Neural cell (in vitro differentiated cells): ENCODE measurements around the gene OR5A2. TPM values are rescaled to one million over a fixed set of nuclear protein-coding genes. Genes with fewer than 3 reads are reported as not detected.

ENCODE experiments used
- H2AFZ ChIP-seq: fragments of 200-600, 300-800 bp; sonication (generic), shearing (Covaris generic); 2 replicates; pipeline ENCODE4 v1.6.0; 2014; ENCODE audit warnings: low read depth, mild to moderate bottlenecking, antibody characterized with exemption, low read length, moderate library complexity
- H3F3A ChIP-seq: fragments of 200-600 bp; shearing (Covaris generic); 2 replicates; pipeline ENCODE4 v1.6.1; 2016; ENCODE audit warnings: mild to moderate bottlenecking, moderate library complexity, mixed read lengths, antibody characterized with exemption, low read length; ENCODE audit not compliant: insufficient read depth, poor library complexity, severe bottlenecking
- H3K27ac ChIP-seq: fragments of 200-600, 300-800 bp; sonication (generic), shearing (Covaris generic); 2 replicates; pipeline ENCODE4 v1.5.1; 2014; ENCODE audit warnings: mild to moderate bottlenecking, low read length, moderate library complexity
- H3K27me3 ChIP-seq: fragments of 300-800, 200-600 bp; sonication (generic), shearing (Covaris generic); 2 replicates; pipeline ENCODE4 v1.6.0; 2014; ENCODE audit warnings: mild to moderate bottlenecking, low read depth, low read length, moderate library complexity; ENCODE audit not compliant: insufficient read depth
- H3K36me3 ChIP-seq: fragments of 300-800, 200-600 bp; sonication (generic), shearing (Covaris generic); 2 replicates; pipeline ENCODE4 v1.5.1; 2014; ENCODE audit warnings: mild to moderate bottlenecking, antibody characterized with exemption, low read length, moderate library complexity; ENCODE audit not compliant: insufficient read depth
- H3K4me2 ChIP-seq: fragments of 300-800, 200-600 bp; sonication (generic), shearing (Covaris generic); 2 replicates; pipeline ENCODE4 v1.6.0; 2014; ENCODE audit warnings: mild to moderate bottlenecking, low read length
- H3K4me3 ChIP-seq: fragments of 300-800, 200-600 bp; sonication (generic), shearing (Covaris generic); 2 replicates; pipeline ENCODE4 v1.5.1; 2014; ENCODE audit warnings: mild to moderate bottlenecking, low read length, moderate library complexity
- H3K79me2 ChIP-seq: fragments of 200-600 bp; shearing (Covaris generic); replicated peaks from 2 replicates; pipeline ENCODE4 v1.6.0; 2014; ENCODE audit warnings: mild to moderate bottlenecking, low read length, moderate library complexity; ENCODE audit not compliant: insufficient read depth
- H3K9ac ChIP-seq: fragments of 300-800, 200-600 bp; sonication (generic), shearing (Covaris generic); 2 replicates; pipeline ENCODE4 v1.6.1; 2016; ENCODE audit warnings: mild to moderate bottlenecking, low read length, mixed read lengths
- H3K9me2 ChIP-seq: fragments of 200-600 bp; shearing (Covaris generic); 2 replicates; pipeline ENCODE4 v1.6.1; 2016; ENCODE audit warnings: mild to moderate bottlenecking, low read length, mixed read lengths; ENCODE audit not compliant: insufficient read depth
- H3K9me3 ChIP-seq: fragments of 200-600, 300-800 bp; sonication (generic), shearing (Covaris generic); 2 replicates; pipeline ENCODE4 v1.6.1; 2016; ENCODE audit warnings: mild to moderate bottlenecking, mixed run types, low read length, moderate library complexity, mixed read lengths
- H4K20me1 ChIP-seq: fragments of 200-600 bp; shearing (Covaris generic); 2 replicates; pipeline ENCODE4 v1.6.1; 2016; ENCODE audit warnings: mild to moderate bottlenecking, mixed run types; ENCODE audit not compliant: insufficient read depth
- CTCF ChIP-seq: fragments of 450-650 bp; IDR thresholded peaks from 2 replicates; pipeline ENCODE4 v1.5.1; 2014; ENCODE audit warnings: antibody characterized with exemption, mild to moderate bottlenecking, moderate library complexity; ENCODE audit not compliant: poor library complexity, severe bottlenecking
- EP300 ChIP-seq: fragments of 450-650 bp; conservative IDR thresholded peaks from 2 replicates; pipeline ENCODE4 v1.6.1; 2014; ENCODE audit warnings: antibody characterized with exemption, mild to moderate bottlenecking, moderate library complexity; ENCODE audit not compliant: poor library complexity, severe bottlenecking
- EZH2 ChIP-seq: fragments of 200-600, 300-800 bp; shearing (Covaris generic), sonication (generic); IDR thresholded peaks from 2 replicates; pipeline ENCODE4 v1.6.1; 2014; ENCODE audit warnings: antibody characterized with exemption, low read length, borderline replicate concordance, mild to moderate bottlenecking; ENCODE audit not compliant: insufficient read depth, poor library complexity, severe bottlenecking
- MXI1 ChIP-seq: fragments of 450-650 bp; conservative IDR thresholded peaks from 2 replicates; pipeline ENCODE4 v1.6.1; 2014; ENCODE audit warnings: antibody characterized with exemption, mild to moderate bottlenecking; ENCODE audit not compliant: poor library complexity, severe bottlenecking
- POLR2AphosphoS5 ChIP-seq: IDR thresholded peaks from 2 replicates; pipeline ENCODE4 v1.6.1; 2012
- RAD21 ChIP-seq: fragments of 450-650 bp; conservative IDR thresholded peaks from 2 replicates; pipeline ENCODE4 v1.6.1; 2014; ENCODE audit warnings: antibody characterized with exemption, mild to moderate bottlenecking, moderate library complexity
- REST ChIP-seq: IDR thresholded peaks from 2 replicates; pipeline ENCODE4 v1.6.1; 2012; ENCODE audit warnings: borderline replicate concordance
- SMC3 ChIP-seq: fragments of 450-650 bp; conservative IDR thresholded peaks from 2 replicates; pipeline ENCODE4 v1.6.1; 2014; ENCODE audit warnings: antibody characterized with exemption, mild to moderate bottlenecking, moderate library complexity; ENCODE audit not compliant: poor library complexity
- TAF1 ChIP-seq: IDR thresholded peaks from 2 replicates; pipeline ENCODE4 v1.6.1; 2012; ENCODE audit warnings: low read depth
- polyA plus RNA-seq: library from polyadenylated mRNA; depleted of rRNA; stranded (reverse); fragments of >200 nt; gene quantifications from 2 replicates; pipeline ENCODE4 v1.2.3, GENCODE V29; 2014

OR5A2 gene
- polyA plus RNA-seq, 1 donor from 2014 or later, result not detected

- Histone ChIP-seq H3K9me2 (no peaks in the 10 kb centered on the region), H3K4me3 (no peak overlapping the region), H3K79me2 (no peaks in the 10 kb centered on the region), H3K27me3 (no peaks in the 10 kb centered on the region), H3K9ac (no peak overlapping the region), H4K20me1 (no peaks in the 10 kb centered on the region), H3K36me3 (no peaks in the 10 kb centered on the region), H3K4me2 (no peak overlapping the region), H3F3A (no peaks in the 10 kb centered on the region), H2AFZ (no peak overlapping the region), H3K27ac (no peak overlapping the region), H3K9me3 (no peaks in the 10 kb centered on the region)
- TF ChIP-seq RAD21 (no peak), TAF1 (no peak), EP300 (no peak), MXI1 (no peak), SMC3 (no peak), CTCF (no peak), POLR2AphosphoS5 (no peak), REST (no peak), EZH2 (no peak)
These were observed 9.2 kb downstream of the OR5A2 start for GRCh38 chr11:59417023-59417422.

- Histone ChIP-seq H3K9me2 (no peaks in the 10 kb centered on the region), H3K9ac (no peak overlapping the region), H3K36me3 (no peaks in the 10 kb centered on the region), H2AFZ (no peak overlapping the region), H3K4me2 (no peak overlapping the region), H3K4me3 (no peak overlapping the region), H3K27ac (no peak overlapping the region), H4K20me1 (no peaks in the 10 kb centered on the region), H3K9me3 (no peaks in the 10 kb centered on the region), H3K27me3 (no peaks in the 10 kb centered on the region), H3K79me2 (no peaks in the 10 kb centered on the region), H3F3A (no peaks in the 10 kb centered on the region)
- TF ChIP-seq EP300, result no peak
- no peak for TF ChIP-seq TAF1
- no peak for TF ChIP-seq RAD21
- no peak for TF ChIP-seq POLR2AphosphoS5
These were observed 9.6 kb downstream of the OR5A2 start for GRCh38 chr11:59416613-59417012.

GRCh38 chr11:59415111-59415510 lies 11.1 kb downstream of the OR5A2 start:
- Histone ChIP-seq H3K9me2 (no peaks in the 10 kb centered on the region), H3K9ac (no peak overlapping the region), H3K4me2 (no peak overlapping the region), H3K27me3 (no peaks in the 10 kb centered on the region), H3F3A (no peaks in the 10 kb centered on the region), H2AFZ (no peak overlapping the region), H3K36me3 (no peaks in the 10 kb centered on the region), H4K20me1 (no peaks in the 10 kb centered on the region), H3K9me3 (no peaks in the 10 kb centered on the region), H3K4me3 (no peak overlapping the region), H3K27ac (no peak overlapping the region), H3K79me2 (no peaks in the 10 kb centered on the region)
- no peak for TF ChIP-seq RAD21
- no peak for TF ChIP-seq TAF1
- TF ChIP-seq CTCF, result no peak
- TF ChIP-seq POLR2AphosphoS5, result no peak
- no peak for TF ChIP-seq REST
- no peak for TF ChIP-seq SMC3
- TF ChIP-seq EP300, result no peak
- TF ChIP-seq MXI1, result no peak
- TF ChIP-seq EZH2, result no peak
